Liver (tissue), 9 donors: ENCODE data around the gene SETX. TPM values are rescaled to one million over a fixed set of nuclear protein-coding genes. Genes with fewer than 3 reads are reported as not detected.

Experiments used
- DNase-seq: peaks from one replicate; pipeline ENCODE4 v3.0.0-alpha.2; 2017; ENCODE audit warnings: low spot score
- H3K27ac ChIP-seq, 2 donors: one replicate each; pipeline ENCODE4 v1.7.0; 2013; ENCODE audit warnings: inconsistent platforms in 2 of 2, low read length in 2 of 2, control low read depth in 1 of 2, low read depth in 1 of 2, mild to moderate bottlenecking in 1 of 2
- H3K27me3 ChIP-seq, 4 donors: one replicate each; pipeline versions ENCODE4 v1.6.1 to v1.7.0; 2013; ENCODE audit warnings: low read length in 3 of 4, inconsistent platforms in 1 of 4, mild to moderate bottlenecking in 1 of 4, moderate library complexity in 1 of 4; ENCODE audit not compliant: control insufficient read depth in 4 of 4, insufficient read depth in 4 of 4
- H3K36me3 ChIP-seq, 4 donors: one replicate each; pipeline versions ENCODE4 v1.6.1 to v1.7.0; 2013; ENCODE audit warnings: low read length in 3 of 4, mild to moderate bottlenecking in 3 of 4, low read depth in 1 of 4, moderate library complexity in 1 of 4; ENCODE audit not compliant: control insufficient read depth in 4 of 4, insufficient read depth in 3 of 4
- H3K4me1 ChIP-seq, 4 donors: one replicate each; pipeline versions ENCODE4 v1.6.1 to v1.7.0; 2013; ENCODE audit warnings: low read length in 3 of 4, mild to moderate bottlenecking in 3 of 4, moderate library complexity in 1 of 4; ENCODE audit not compliant: control insufficient read depth in 4 of 4, insufficient read depth in 4 of 4
- H3K4me3 ChIP-seq, 3 donors: one replicate each; pipeline versions ENCODE4 v1.6.1 to v1.7.0; 2013; ENCODE audit warnings: low read length in 3 of 3, control low read depth in 1 of 3, low read depth in 1 of 3, mild to moderate bottlenecking in 1 of 3
- H3K9ac ChIP-seq, 2 donors: one replicate each; pipeline ENCODE4 v1.7.0; 2013; ENCODE audit warnings: low read length in 2 of 2, mild to moderate bottlenecking in 2 of 2, moderate library complexity in 2 of 2, control low read depth in 1 of 2, low read depth in 1 of 2
- H3K9me3 ChIP-seq, 4 donors: one replicate each; pipeline versions ENCODE4 v1.6.1 to v1.7.0; 2013; ENCODE audit warnings: low read length in 3 of 4; ENCODE audit not compliant: control insufficient read depth in 4 of 4
- ATF3 ChIP-seq: IDR thresholded peaks from 2 replicates; pipeline ENCODE4 v1.6.1; 2016; ENCODE audit warnings: antibody characterized with exemption
- CTCF ChIP-seq: fragments of 150-350 bp; IDR thresholded peaks from 2 replicates; pipeline ENCODE4 v1.5.1; 2017; ENCODE audit warnings: improper control_type of control experiment, low read depth, low read length; ENCODE audit not compliant: missing input control
- EGR1 ChIP-seq, 2 donors: IDR thresholded peaks; 2 replicates each; pipeline ENCODE4 v1.6.1; 2016 to 2018; ENCODE audit warnings: antibody characterized with exemption in 2 of 2, low read depth in 2 of 2
- FOXA1 ChIP-seq: IDR thresholded peaks from 2 replicates; pipeline ENCODE4 v1.6.1; 2016; ENCODE audit warnings: antibody characterized with exemption
- FOXA2 ChIP-seq: IDR thresholded peaks from 2 replicates; pipeline ENCODE4 v1.6.1; 2016; ENCODE audit warnings: antibody characterized with exemption
- GABPA ChIP-seq, 2 donors: IDR thresholded peaks in 1 of 2; conservative IDR thresholded peaks in 1 of 2; 2 replicates each; pipeline ENCODE4 v1.6.1; 2016; ENCODE audit warnings: antibody characterized with exemption in 2 of 2, mild to moderate bottlenecking in 1 of 2, moderate library complexity in 1 of 2
- HNF4A ChIP-seq, 2 donors: conservative IDR thresholded peaks; 2 replicates each; pipeline ENCODE4 v1.6.1; 2016; ENCODE audit warnings: antibody characterized with exemption in 2 of 2, mild to moderate bottlenecking in 2 of 2
- HNF4G ChIP-seq: IDR thresholded peaks from 2 replicates; pipeline ENCODE4 v1.6.1; 2016; ENCODE audit warnings: antibody characterized with exemption
- JUND ChIP-seq, 2 donors: IDR thresholded peaks; 2 replicates each; pipeline ENCODE4 v1.6.1; 2016; ENCODE audit warnings: antibody characterized with exemption in 2 of 2
- MAX ChIP-seq: IDR thresholded peaks from 2 replicates; pipeline ENCODE4 v1.6.1; 2016; ENCODE audit warnings: antibody characterized with exemption
- NR2F2 ChIP-seq: IDR thresholded peaks from 2 replicates; pipeline ENCODE4 v1.6.1; 2016; ENCODE audit warnings: antibody characterized with exemption
- RAD21 ChIP-seq, 2 donors: IDR thresholded peaks; 2 replicates each; pipeline ENCODE4 v1.6.1; 2016; ENCODE audit warnings: antibody characterized with exemption in 2 of 2, mild to moderate bottlenecking in 2 of 2
- REST ChIP-seq: IDR thresholded peaks from 2 replicates; pipeline ENCODE4 v1.6.1; 2016; ENCODE audit warnings: antibody characterized with exemption, mild to moderate bottlenecking
- RXRA ChIP-seq, 2 donors: IDR thresholded peaks; 2 replicates each; pipeline ENCODE4 v1.6.1; 2017 to 2018; ENCODE audit warnings: antibody characterized with exemption in 2 of 2, mild to moderate bottlenecking in 1 of 2
- SP1 ChIP-seq: IDR thresholded peaks from 2 replicates; pipeline ENCODE4 v1.6.1; 2018; ENCODE audit warnings: antibody characterized with exemption, mild to moderate bottlenecking
- TAF1 ChIP-seq: conservative IDR thresholded peaks from 2 replicates; pipeline ENCODE4 v1.6.1; 2016; ENCODE audit warnings: antibody characterized with exemption, mild to moderate bottlenecking
- YY1 ChIP-seq: IDR thresholded peaks from 2 replicates; pipeline ENCODE4 v1.6.1; 2016; ENCODE audit warnings: antibody characterized with exemption, mild to moderate bottlenecking
- ZBTB33 ChIP-seq: IDR thresholded peaks from 2 replicates; pipeline ENCODE4 v1.6.1; 2016; ENCODE audit warnings: antibody characterized with exemption
- WGBS: extraction: QIAGEN DNeasy Blood & Tissue Kit; methylation state at CpG from one replicate; pipeline ENCODE4 v1.1.7; 2013; 5-methylcytosine and 5-hydroxymethylcytosine counted together
- polyA plus RNA-seq, 2 donors: library from polyadenylated mRNA; stranded (reverse) in 1 of 2; unstranded in 1 of 2; fragments of 200-250 nt in 1 of 2; fragments of >200 nt in 1 of 2; fragmentation: Nextera tagmentation in 1 of 2; extraction: Ambion mirVana in 1 of 2; gene quantifications; one replicate each; pipeline versions ENCODE4 v1.2.1 to v1.2.3, GENCODE V29; 2013 to 2015
- total RNA-seq, 2 donors: library from RNA; depleted of rRNA; stranded (reverse); fragments of >200 nt; gene quantifications; one replicate each; pipeline ENCODE4 v1.2.3, GENCODE V29; 2014
- donor health status: healthy.
- donor health status: healthy.
- donor health status: healthy.
- donor health status: healthy.
- donor health status: healthy.

SETX gene
- total and polyA plus RNA-seq, 4 donors: 8.6 to 60.2 (median 19.6) TPM

- Histone ChIP-seq H3K9ac (peak overlapping the region in 1 of 2 donors; percentile 23), H3K27ac (peak overlapping the region; percentile 4 to 16), H3K27me3 (no peaks in the 10 kb centered on the region), H3K4me1 (peaks cover 0 to 34% (median 33%) of the 10 kb centered on the region in 4 donors), H3K4me3 (peak overlapping the region in 2 of 3 donors; percentile 8 to 17), H3K9me3 (no peaks in the 10 kb centered on the region), H3K36me3 (peaks cover 8 to 50% (median 32%) of the 10 kb centered on the region in 4 donors)
- WGBS: 45% methylated on average over 6 of the region's 6 CpGs
- no peak for DNase-seq
- TF ChIP-seq ATF3 (no peak), YY1 (no peak), RXRA (IDR thresholded peaks at IDR 0.05) (no peak), MAX (no peak), GABPA (IDR thresholded peaks at IDR 0.05 in 1 of 2, conservative IDR thresholded peaks at IDR 0.05 in 1 of 2) (no peak), NR2F2 (no peak), TAF1 (no peak), JUND (IDR thresholded peaks at IDR 0.05) (no peak)
These were observed 3.9 kb downstream of the SETX start for GRCh38 chr9:132350861-132351315.

- H3K4me3 ChIP-seq: no peak overlapping the region
- peaks cover 0 to 31% (median 30%) of the 10 kb centered on the region in 4 donors for H3K4me1 ChIP-seq
- no peak for DNase-seq
- no peaks in the 10 kb centered on the region for H3K27me3 ChIP-seq
- no peak overlapping the region for H3K9ac ChIP-seq
- H3K27ac ChIP-seq: no peak overlapping the region
- WGBS: 77% methylated on average over 5 of the region's 5 CpGs
- H3K9me3 ChIP-seq: no peaks in the 10 kb centered on the region
- TF ChIP-seq ZBTB33 (no peak), FOXA1 (no peak), MAX (no peak), FOXA2 (no peak)
- peaks cover 15 to 66% (median 50%) of the 10 kb centered on the region in 4 donors for H3K36me3 ChIP-seq
These were observed 6.1 kb downstream of the SETX start for GRCh38 chr9:132348676-132349075.

- Histone ChIP-seq H3K9me3 (no peaks in the 10 kb centered on the region), H3K4me3 (no peak overlapping the region), H3K27me3 (no peaks in the 10 kb centered on the region), H3K27ac (no peak overlapping the region), H3K4me1 (peaks cover 0 to 8% (median 5%) of the 10 kb centered on the region in 4 donors), H3K9ac (no peak overlapping the region), H3K36me3 (peaks cover 15 to 72% (median 68%) of the 10 kb centered on the region in 4 donors)
- WGBS: 93% methylated on average over 5 of the region's 5 CpGs
- no peak for DNase-seq
- TF ChIP-seq REST (no peak), ZBTB33 (no peak), RAD21 (IDR thresholded peaks at IDR 0.05) (no peak), RXRA (IDR thresholded peaks at IDR 0.05) (no peak), HNF4A (conservative IDR thresholded peaks at IDR 0.05) (no peak), JUND (IDR thresholded peaks at IDR 0.05) (no peak), SP1 (no peak), GABPA (IDR thresholded peaks at IDR 0.05 in 1 of 2, conservative IDR thresholded peaks at IDR 0.05 in 1 of 2) (no peak), EGR1 (IDR thresholded peaks at IDR 0.05; ENCODE audit: low read depth in 2 of 2) (no peak), HNF4G (no peak), YY1 (no peak), TAF1 (no peak), FOXA1 (no peak), CTCF (no peak), NR2F2 (no peak)
These were observed 8.6 kb downstream of the SETX start for GRCh38 chr9:132346177-132346576.
